Stimulated activated naive B cell treated with anti-CD40 and anti-IgM and Interleukin-4, amounts not matched to agents 10 μg/mL and 1 μg/mL and 100 μg/mL, for 72 hours (primary cell): Measurements from ENCODE around the gene LIN52.
A peak's percentile ranks its signal among the peaks of the same experiment; 100 is the strongest.

Source experiments
- ATAC-seq, 2 donors: fragments of 150-1000 bp; cut with Tn5 transposase; replicated peaks; 2 replicates each; pipeline ENCODE4 v1.10.0; 2021; ENCODE audit warnings: moderate library complexity in 1 of 2
- DNase-seq: peaks from one replicate; pipeline ENCODE4 v3.0.0; 2021
- H3K27ac Mint-ChIP-seq: one replicate; pipeline ENCODE4 v1.8.0; 2022; ENCODE audit warnings: mild to moderate bottlenecking, mixed read lengths
- H3K27me3 Mint-ChIP-seq, 2 donors: one replicate each; pipeline ENCODE4 v1.8.0; 2022; ENCODE audit warnings: mixed read lengths in 2 of 2
- H3K36me3 Mint-ChIP-seq, 2 donors: one replicate each; pipeline ENCODE4 v1.8.0; 2022; ENCODE audit warnings: mixed read lengths in 2 of 2, mild to moderate bottlenecking in 1 of 2
- H3K4me1 Mint-ChIP-seq, 2 donors: one replicate each; pipeline ENCODE4 v1.8.0; 2022; ENCODE audit warnings: mixed read lengths in 2 of 2, mild to moderate bottlenecking in 1 of 2
- H3K4me3 Mint-ChIP-seq, 2 donors: one replicate each; pipeline ENCODE4 v1.8.0; 2022; ENCODE audit warnings: mild to moderate bottlenecking in 2 of 2, mixed read lengths in 2 of 2, moderate library complexity in 1 of 2
- H3K9me3 Mint-ChIP-seq, 2 donors: one replicate each; pipeline ENCODE4 v1.8.0; 2022; ENCODE audit warnings: mixed read lengths in 2 of 2, mild to moderate bottlenecking in 1 of 2

The LIN52 gene

GRCh38 chr14:74134484-74134883 lies 49.7 kb downstream of the LIN52 start:
- H3K4me3 Mint-ChIP-seq, result no peak overlapping the region
- peaks cover 5 to 10% of the 10 kb centered on the region in 2 donors for H3K36me3 Mint-ChIP-seq
- H3K9me3 Mint-ChIP-seq, result no peaks in the 10 kb centered on the region
- DNase-seq (no peak), ATAC-seq (peak; percentile 27)
- peaks cover 13 to 20% of the 10 kb centered on the region in 2 donors for H3K4me1 Mint-ChIP-seq
- H3K27ac Mint-ChIP-seq, result peak overlapping the region; percentile 48
- H3K27me3 Mint-ChIP-seq, result no peaks in the 10 kb centered on the region

DNA sequence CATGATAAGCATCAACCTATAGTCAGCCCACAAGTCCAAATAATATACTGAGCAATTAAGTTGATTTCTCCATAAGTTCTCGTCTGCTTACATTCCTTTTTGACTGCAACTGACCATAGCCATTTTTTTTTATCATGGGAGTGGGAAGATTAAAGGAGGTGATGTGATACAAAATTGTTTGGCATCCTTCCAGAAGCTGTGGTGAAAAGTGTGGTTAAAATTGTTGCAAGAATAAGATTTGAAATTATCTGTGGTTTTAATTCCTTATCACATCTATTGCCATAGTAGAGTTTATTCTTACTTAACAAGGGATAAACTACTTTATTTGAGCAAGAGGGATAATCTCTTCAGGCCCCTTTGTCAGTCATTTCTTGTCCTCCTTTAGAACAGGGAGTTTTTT lies 50.7 kb downstream of the LIN52 start:
- Mint-ChIP-seq H3K27me3 (no peaks in the 10 kb centered on the region), H3K36me3 (peaks cover 5 to 10% of the 10 kb centered on the region in 2 donors), H3K27ac (no peak overlapping the region), H3K4me1 (peaks cover 17 to 25% of the 10 kb centered on the region in 2 donors), H3K9me3 (no peaks in the 10 kb centered on the region), H3K4me3 (no peak overlapping the region)
- ATAC-seq, result no peak
- DNase-seq, result no peak

- Mint-ChIP-seq H3K9me3 (no peaks in the 10 kb centered on the region), H3K4me3 (no peak overlapping the region), H3K4me1 (peaks cover 6 to 10% of the 10 kb centered on the region in 2 donors), H3K27me3 (no peaks in the 10 kb centered on the region), H3K27ac (no peak overlapping the region), H3K36me3 (peaks cover 8 to 15% of the 10 kb centered on the region in 2 donors)
- peak; percentile 2 for DNase-seq
- peak; percentile 84 to 85 for ATAC-seq
These were observed 55.7 kb downstream of the LIN52 start for GRCh38 chr14:74140374-74140850.

GRCh38 chr14:74141703-74142102 lies 56.9 kb downstream of the LIN52 start:
- Mint-ChIP-seq H3K27me3 (no peaks in the 10 kb centered on the region), H3K27ac (no peak overlapping the region), H3K4me3 (no peak overlapping the region), H3K9me3 (no peaks in the 10 kb centered on the region), H3K36me3 (peaks cover 8 to 15% of the 10 kb centered on the region in 2 donors), H3K4me1 (peaks cover 6 to 10% of the 10 kb centered on the region in 2 donors)
- ATAC-seq, result no peak
- no peak for DNase-seq

DNA sequence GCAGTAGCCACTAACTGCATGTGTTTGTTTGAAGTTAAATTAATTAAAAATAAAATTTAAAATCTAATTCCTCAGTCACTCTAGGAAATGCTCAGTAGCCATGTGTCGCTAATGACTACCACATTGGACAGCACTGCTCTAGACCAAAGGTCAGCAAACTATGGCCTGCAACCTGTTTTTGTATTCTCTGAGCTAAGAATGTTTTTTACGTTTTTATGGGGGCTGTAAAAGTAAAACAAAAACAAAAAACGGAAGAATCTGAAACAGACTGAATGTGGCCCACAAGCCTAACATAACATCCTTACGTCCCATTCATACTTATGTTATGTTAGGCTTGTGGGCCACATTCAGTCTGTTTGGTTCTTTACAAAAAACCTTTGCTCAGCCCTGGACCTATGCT lies 57.8 kb downstream of the LIN52 start:
- no peak overlapping the region for H3K27ac Mint-ChIP-seq
- peaks cover 6 to 10% of the 10 kb centered on the region in 2 donors for H3K4me1 Mint-ChIP-seq
- DNase-seq (no peak), ATAC-seq (no peak)
- H3K4me3 Mint-ChIP-seq, result no peak overlapping the region
- no peaks in the 10 kb centered on the region for H3K27me3 Mint-ChIP-seq
- H3K36me3 Mint-ChIP-seq, result peaks cover 8 to 16% of the 10 kb centered on the region in 2 donors
- no peaks in the 10 kb centered on the region for H3K9me3 Mint-ChIP-seq

DNA sequence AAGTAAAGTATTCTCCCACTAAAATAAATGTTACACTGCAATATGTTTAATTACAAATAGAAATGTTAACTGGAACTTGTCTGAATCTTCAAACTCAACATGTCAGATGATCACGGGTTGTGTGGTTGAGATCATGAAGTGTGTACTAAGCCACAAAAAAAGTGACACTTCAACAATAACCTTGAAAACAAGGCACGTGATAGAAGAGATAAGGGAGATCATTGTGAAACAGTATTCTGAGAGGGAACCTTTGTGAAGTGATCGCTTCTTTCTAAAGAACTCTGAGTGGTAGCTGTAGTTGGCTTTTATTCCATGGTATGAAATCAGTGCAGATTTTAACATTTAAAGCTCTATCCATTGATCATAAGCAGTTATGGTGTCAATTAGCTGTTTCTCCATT lies 60.0 kb downstream of the LIN52 start:
- Mint-ChIP-seq H3K4me1 (peaks cover 6 to 10% of the 10 kb centered on the region in 2 donors), H3K36me3 (peaks cover 5 to 14% of the 10 kb centered on the region in 2 donors), H3K4me3 (no peak overlapping the region), H3K9me3 (no peaks in the 10 kb centered on the region), H3K27ac (no peak overlapping the region), H3K27me3 (no peaks in the 10 kb centered on the region)
- no peak for ATAC-seq
- DNase-seq, result no peak

DNA sequence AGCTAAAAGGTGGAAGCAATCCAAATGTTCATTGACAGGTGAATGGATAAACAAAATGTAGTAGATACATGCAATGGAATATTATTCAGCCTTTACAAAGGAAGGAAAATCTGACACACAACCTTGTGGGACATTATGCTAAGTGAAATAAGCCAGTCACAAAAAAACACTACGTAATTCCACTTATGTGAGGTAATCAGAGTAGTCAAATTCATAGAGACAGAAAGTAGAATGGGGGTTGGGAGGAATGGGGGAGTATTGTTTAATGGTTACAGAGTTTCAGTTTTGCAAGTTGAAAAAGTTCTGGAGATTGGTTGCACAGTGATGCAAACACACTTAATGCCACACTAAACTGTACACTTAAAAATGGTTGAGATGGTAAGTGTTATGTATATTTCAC lies 62.8 kb downstream of the LIN52 start:
- DNase-seq (no peak), ATAC-seq (no peak)
- no peak overlapping the region for H3K27ac Mint-ChIP-seq
- no peaks in the 10 kb centered on the region for H3K9me3 Mint-ChIP-seq
- no peaks in the 10 kb centered on the region for H3K27me3 Mint-ChIP-seq
- H3K4me3 Mint-ChIP-seq, result no peak overlapping the region
- H3K4me1 Mint-ChIP-seq, result no peaks in the 10 kb centered on the region
- H3K36me3 Mint-ChIP-seq, result peaks cover 5 to 14% of the 10 kb centered on the region in 2 donors

DNA sequence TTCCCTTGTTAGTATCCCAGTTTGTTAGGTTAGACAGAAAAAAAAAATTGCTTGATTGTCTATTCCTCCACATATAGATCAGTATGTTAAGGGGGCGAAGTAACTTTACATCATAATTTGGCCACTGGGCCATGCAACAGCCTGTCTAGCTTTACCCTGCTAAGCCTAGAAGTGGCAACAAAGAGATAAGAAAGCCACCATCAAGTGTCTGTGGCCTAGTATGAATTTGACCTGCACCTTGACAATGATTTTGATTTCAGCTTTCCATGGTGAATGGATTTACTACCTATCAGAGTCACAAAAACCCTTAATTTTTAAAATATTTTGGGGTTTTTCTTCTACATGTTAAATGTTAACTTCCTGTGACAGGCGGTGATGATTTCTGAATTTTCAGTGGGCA lies 63.9 kb downstream of the LIN52 start:
- ATAC-seq (no peak), DNase-seq (no peak)
- H3K4me3 Mint-ChIP-seq, result no peak overlapping the region
- H3K27ac Mint-ChIP-seq, result no peak overlapping the region
- no peaks in the 10 kb centered on the region for H3K9me3 Mint-ChIP-seq
- no peaks in the 10 kb centered on the region for H3K4me1 Mint-ChIP-seq
- H3K27me3 Mint-ChIP-seq, result no peaks in the 10 kb centered on the region
- H3K36me3 Mint-ChIP-seq, result peaks cover 4 to 13% of the 10 kb centered on the region in 2 donors

GRCh38 chr14:74155287-74155686 lies 70.5 kb downstream of the LIN52 start:
- ATAC-seq (no peak), DNase-seq (no peak)
- Mint-ChIP-seq H3K27me3 (no peaks in the 10 kb centered on the region), H3K4me1 (no peaks in the 10 kb centered on the region), H3K4me3 (no peak overlapping the region), H3K36me3 (peaks cover 8 to 9% of the 10 kb centered on the region in 2 donors), H3K9me3 (no peaks in the 10 kb centered on the region), H3K27ac (no peak overlapping the region)

DNA sequence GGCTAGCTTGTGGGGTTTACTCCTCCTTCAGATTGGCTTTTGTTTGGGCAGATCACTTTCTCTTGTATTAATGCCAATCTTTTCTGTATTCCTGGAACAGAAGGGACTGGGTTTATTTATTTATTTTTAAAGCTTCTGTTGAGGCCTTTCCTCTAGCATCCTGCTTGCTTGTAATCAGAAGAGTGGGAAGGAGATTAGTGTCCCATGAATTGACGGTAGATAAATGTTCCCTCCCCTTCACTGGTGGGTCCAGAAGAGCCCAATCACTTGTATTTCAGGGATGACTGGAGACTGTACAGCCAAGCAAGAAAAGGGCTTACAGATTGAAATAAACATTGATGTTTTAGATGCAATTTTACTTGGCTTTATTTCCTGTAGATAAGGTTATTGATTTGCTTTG lies 71.0 kb downstream of the LIN52 start:
- H3K36me3 Mint-ChIP-seq, result peaks cover 8 to 9% of the 10 kb centered on the region in 2 donors
- H3K4me1 Mint-ChIP-seq, result no peaks in the 10 kb centered on the region
- no peaks in the 10 kb centered on the region for H3K27me3 Mint-ChIP-seq
- no peak for DNase-seq
- no peaks in the 10 kb centered on the region for H3K9me3 Mint-ChIP-seq
- H3K27ac Mint-ChIP-seq, result no peak overlapping the region
- no peak overlapping the region for H3K4me3 Mint-ChIP-seq
- ATAC-seq, result no peak

GRCh38 chr14:74160763-74161162 lies 76.0 kb downstream of the LIN52 start:
- Mint-ChIP-seq H3K4me3 (no peak overlapping the region), H3K36me3 (peaks cover 17 to 22% of the 10 kb centered on the region in 2 donors), H3K4me1 (no peaks in the 10 kb centered on the region), H3K27me3 (no peaks in the 10 kb centered on the region), H3K9me3 (no peaks in the 10 kb centered on the region), H3K27ac (no peak overlapping the region)
- ATAC-seq (no peak), DNase-seq (no peak)

GRCh38 chr14:74161526-74162158 lies 76.9 kb downstream of the LIN52 start:
- Mint-ChIP-seq H3K27me3 (no peaks in the 10 kb centered on the region), H3K4me1 (no peaks in the 10 kb centered on the region), H3K27ac (no peak overlapping the region), H3K4me3 (no peak overlapping the region), H3K36me3 (peaks cover 17 to 21% of the 10 kb centered on the region in 2 donors), H3K9me3 (no peaks in the 10 kb centered on the region)
- ATAC-seq (no peak), DNase-seq (no peak)

DNA sequence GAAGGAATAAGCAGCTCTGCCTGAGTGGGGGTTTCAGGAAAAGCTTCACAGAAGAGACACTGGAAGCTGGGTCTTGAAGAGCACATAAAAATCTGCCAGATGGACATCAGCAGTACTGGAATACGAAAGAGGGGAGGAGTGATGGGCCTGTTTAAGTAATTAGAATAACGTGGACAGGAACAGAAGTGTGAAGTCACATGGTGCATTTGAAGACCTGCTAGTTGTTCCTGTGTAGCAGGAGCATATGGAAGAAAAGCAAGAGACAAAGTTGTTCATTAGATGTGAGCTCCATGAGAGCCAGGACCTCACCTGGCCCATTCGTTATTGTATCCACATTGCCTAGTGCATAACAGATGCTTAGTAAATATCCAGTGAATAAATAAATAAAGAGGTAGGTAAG lies 85.2 kb downstream of the LIN52 start:
- Mint-ChIP-seq H3K4me3 (no peak overlapping the region), H3K27me3 (no peaks in the 10 kb centered on the region), H3K27ac (no peak overlapping the region), H3K36me3 (peaks cover 6 to 14% of the 10 kb centered on the region in 2 donors), H3K4me1 (no peaks in the 10 kb centered on the region), H3K9me3 (no peaks in the 10 kb centered on the region)
- DNase-seq (no peak), ATAC-seq (no peak)

GRCh38 chr14:74176400-74176793 lies 91.6 kb downstream of the LIN52 start:
- ATAC-seq, result no peak
- H3K4me1 Mint-ChIP-seq, result no peaks in the 10 kb centered on the region
- no peak overlapping the region for H3K27ac Mint-ChIP-seq
- no peak overlapping the region for H3K4me3 Mint-ChIP-seq
- H3K36me3 Mint-ChIP-seq, result peaks cover 2 to 9% of the 10 kb centered on the region in 2 donors
- no peaks in the 10 kb centered on the region for H3K9me3 Mint-ChIP-seq
- no peak for DNase-seq
- no peaks in the 10 kb centered on the region for H3K27me3 Mint-ChIP-seq

DNA sequence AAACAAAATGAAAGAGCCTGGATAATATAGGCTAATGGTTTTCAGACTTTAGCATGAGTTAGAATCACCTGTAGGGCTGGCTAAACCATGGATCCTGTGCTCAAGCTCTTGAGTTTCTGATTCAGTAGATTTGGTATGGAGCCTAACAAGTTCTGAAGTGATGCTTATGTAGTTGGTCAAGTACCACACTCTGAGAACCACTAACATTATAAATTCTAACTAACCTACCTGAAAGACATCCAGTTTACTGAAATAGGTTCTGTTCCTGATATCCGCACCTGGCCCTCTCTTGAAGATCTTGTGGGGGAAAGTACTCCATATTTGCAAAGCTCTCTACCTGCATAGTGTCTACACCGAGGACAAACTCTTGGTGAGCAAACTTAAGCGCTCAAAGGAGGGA lies 95.1 kb downstream of the LIN52 start:
- ATAC-seq, result no peak
- no peaks in the 10 kb centered on the region for H3K4me1 Mint-ChIP-seq
- no peak for DNase-seq

More for the DNA sequence above, 95.1 kb downstream of the LIN52 start:
- H3K27me3 Mint-ChIP-seq, result no peaks in the 10 kb centered on the region
- H3K9me3 Mint-ChIP-seq, result no peaks in the 10 kb centered on the region
- H3K36me3 Mint-ChIP-seq, result peaks cover 10 to 20% of the 10 kb centered on the region in 2 donors
- H3K4me3 Mint-ChIP-seq, result no peak overlapping the region
- H3K27ac Mint-ChIP-seq, result no peak overlapping the region
